ENCODE results near the gene GTPBP2.
A peak's percentile ranks its signal among the peaks of the same experiment; 100 is the strongest.
"Not testable (repeated sequence)": the region's sequence is repeated elsewhere in the genome, so short reads cannot be mapped to it uniquely, and the experiment has no call there.

GTPBP2 gene

GRCh38 chr6:43669050-43669921 lies 40.2 kb upstream of the GTPBP2 start:
- no peak for DNase-seq (ENCODE audit: low spot score)
- in situ Hi-C loops (cut with MboI; ENCODE audit: low pct_unique_long_range_greater_than_20kb, low sequenced_read_pairs, unreplicated experiment): no loop called here
- TF ChIP-seq, protein P1, sequence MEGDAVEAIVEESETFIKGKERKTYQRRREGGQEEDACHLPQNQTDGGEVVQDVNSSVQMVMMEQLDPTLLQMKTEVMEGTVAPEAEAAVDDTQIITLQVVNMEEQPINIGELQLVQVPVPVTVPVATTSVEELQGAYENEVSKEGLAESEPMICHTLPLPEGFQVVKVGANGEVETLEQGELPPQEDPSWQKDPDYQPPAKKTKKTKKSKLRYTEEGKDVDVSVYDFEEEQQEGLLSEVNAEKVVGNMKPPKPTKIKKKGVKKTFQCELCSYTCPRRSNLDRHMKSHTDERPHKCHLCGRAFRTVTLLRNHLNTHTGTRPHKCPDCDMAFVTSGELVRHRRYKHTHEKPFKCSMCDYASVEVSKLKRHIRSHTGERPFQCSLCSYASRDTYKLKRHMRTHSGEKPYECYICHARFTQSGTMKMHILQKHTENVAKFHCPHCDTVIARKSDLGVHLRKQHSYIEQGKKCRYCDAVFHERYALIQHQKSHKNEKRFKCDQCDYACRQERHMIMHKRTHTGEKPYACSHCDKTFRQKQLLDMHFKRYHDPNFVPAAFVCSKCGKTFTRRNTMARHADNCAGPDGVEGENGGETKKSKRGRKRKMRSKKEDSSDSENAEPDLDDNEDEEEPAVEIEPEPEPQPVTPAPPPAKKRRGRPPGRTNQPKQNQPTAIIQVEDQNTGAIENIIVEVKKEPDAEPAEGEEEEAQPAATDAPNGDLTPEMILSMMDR (IDR thresholded peaks at IDR 0.05; ENCODE audit: extremely low read depth, insufficient read depth, missing control alignments): no peak

- TF ChIP-seq, protein P1 (IDR thresholded peaks at IDR 0.05; ENCODE audit: extremely low read depth, insufficient read depth, missing control alignments): peak; percentile 73
- peak; percentile 75 for DNase-seq (ENCODE audit: low spot score)
- in situ Hi-C loops (cut with MboI; ENCODE audit: low pct_unique_long_range_greater_than_20kb, low sequenced_read_pairs, unreplicated experiment): no loop called here
Observed at GRCh38 chr6:43668151-43669028, 39.3 kb upstream of the GTPBP2 start.

DNA sequence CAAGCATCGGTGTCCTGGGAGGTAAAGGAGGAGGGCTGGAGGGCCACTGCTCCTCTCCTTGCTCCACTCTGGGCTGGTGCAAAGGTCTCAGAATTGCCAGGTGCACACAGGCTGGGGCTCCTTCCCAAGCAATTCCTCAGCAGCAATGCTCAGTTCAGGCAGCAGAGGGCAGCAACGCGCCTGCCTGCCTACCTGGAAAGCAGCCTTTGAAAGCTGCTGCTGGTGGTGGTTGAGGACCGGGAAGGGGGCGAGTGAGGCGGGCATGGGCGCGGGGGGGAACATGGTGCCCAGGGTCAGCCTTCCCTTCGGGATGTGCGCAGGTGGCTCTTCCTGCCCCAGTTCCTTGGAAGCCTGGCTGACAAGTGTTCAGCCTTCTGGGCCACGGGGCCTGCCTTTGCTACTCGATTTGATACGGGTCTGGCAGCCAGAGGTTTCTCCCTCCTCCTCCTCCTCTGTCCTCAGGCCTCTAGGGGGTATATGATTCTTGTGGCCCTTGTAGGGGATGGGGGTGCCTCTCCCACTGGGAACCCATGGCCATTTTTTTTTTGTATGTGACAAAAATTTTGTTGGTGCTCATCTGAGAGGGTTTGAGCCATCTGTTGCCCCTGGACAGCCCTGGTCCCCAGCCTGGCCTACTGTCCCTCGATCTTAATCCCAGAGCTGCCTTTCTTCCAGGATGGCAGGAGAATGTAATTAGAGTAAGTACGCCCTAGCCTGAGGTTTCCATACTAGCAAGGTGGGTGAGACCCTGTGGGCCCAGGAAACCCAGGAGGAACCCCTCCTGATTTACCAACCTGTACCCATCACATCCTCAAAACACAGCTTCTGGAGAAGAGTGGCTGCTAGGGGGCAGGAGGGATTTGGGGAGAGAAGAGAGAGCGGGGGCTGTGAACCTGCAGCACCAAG lies 38.4 kb upstream of the GTPBP2 start:
- DNase-seq (ENCODE audit: low spot score): peak; percentile 84
- in situ Hi-C loops (cut with MboI; ENCODE audit: low pct_unique_long_range_greater_than_20kb, low sequenced_read_pairs, unreplicated experiment): no loop called here

GRCh38 chr6:43666196-43666920 lies 37.3 kb upstream of the GTPBP2 start:
- in situ Hi-C loops (cut with MboI; ENCODE audit: low pct_unique_long_range_greater_than_20kb, low sequenced_read_pairs, unreplicated experiment): no loop called here
- DNase-seq (ENCODE audit: low spot score): no peak
- TF ChIP-seq, protein P1 (IDR thresholded peaks at IDR 0.05; ENCODE audit: extremely low read depth, insufficient read depth, missing control alignments): no peak

More for the DNA sequence above, 38.4 kb upstream of the GTPBP2 start:
- TF ChIP-seq, protein P1 (IDR thresholded peaks at IDR 0.05; ENCODE audit: extremely low read depth, insufficient read depth, missing control alignments): peak; percentile 99

GRCh38 chr6:43665376-43665775 lies 36.3 kb upstream of the GTPBP2 start:
- DNase-seq (ENCODE audit: low spot score): no peak
- in situ Hi-C loops (cut with MboI; ENCODE audit: low pct_unique_long_range_greater_than_20kb, low sequenced_read_pairs, unreplicated experiment): no loop called here
- TF ChIP-seq, protein P1 (IDR thresholded peaks at IDR 0.05; ENCODE audit: extremely low read depth, insufficient read depth, missing control alignments): no peak

DNA sequence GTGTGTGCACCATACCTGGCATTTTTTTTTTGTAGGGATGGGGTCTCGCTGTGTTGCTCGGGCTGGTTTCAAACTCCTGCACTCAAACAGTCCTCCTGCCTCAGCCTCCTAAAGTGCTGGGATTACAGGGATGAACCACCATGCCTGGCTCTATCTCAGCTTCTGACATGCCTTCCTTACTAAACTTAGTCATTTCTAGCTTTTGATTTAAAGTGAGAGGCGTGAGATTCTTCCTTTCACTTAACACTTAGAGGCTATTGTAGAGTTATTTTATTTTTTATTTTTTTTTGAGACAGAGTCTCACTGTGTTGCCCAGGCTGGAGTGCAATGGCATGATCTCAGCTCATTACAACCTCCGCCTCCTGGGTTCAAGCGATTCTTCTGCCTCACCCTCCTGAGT lies 33.9 kb upstream of the GTPBP2 start:
- in situ Hi-C loops (cut with MboI; ENCODE audit: low pct_unique_long_range_greater_than_20kb, low sequenced_read_pairs, unreplicated experiment): not testable (repeated sequence)

More for the DNA sequence above, 33.9 kb upstream of the GTPBP2 start:
- not testable (repeated sequence) for DNase-seq (ENCODE audit: low spot score)
